Epithelial cell of esophagus (primary cell): ENCODE measurements around the gene TBL3.
A peak's percentile ranks its signal among the peaks of the same experiment; 100 is the strongest.
"Not testable (repeated sequence)": the region's sequence is repeated elsewhere in the genome, so short reads cannot be mapped to it uniquely, and the experiment has no call there.

Experiments used
- DNase-seq: peaks from one replicate; pipeline ENCODE4 v3.0.0; 2010; ENCODE audit warnings: low read depth
- H3K4me3 ChIP-seq: 2 replicates; pipeline ENCODE4 v1.5.1; 2011; ENCODE audit warnings: mild to moderate bottlenecking, low read length, control low read depth
- TF ChIP-seq, protein P1 (sequence below): IDR thresholded peaks from 2 replicates; pipeline ENCODE4 v1.5.1; 2011; ENCODE audit warnings: low read depth, mild to moderate bottlenecking, low read length, control low read depth, inconsistent platforms; ENCODE audit not compliant: insufficient read depth; ENCODE audit errors: missing control alignments

The TBL3 gene

DNA sequence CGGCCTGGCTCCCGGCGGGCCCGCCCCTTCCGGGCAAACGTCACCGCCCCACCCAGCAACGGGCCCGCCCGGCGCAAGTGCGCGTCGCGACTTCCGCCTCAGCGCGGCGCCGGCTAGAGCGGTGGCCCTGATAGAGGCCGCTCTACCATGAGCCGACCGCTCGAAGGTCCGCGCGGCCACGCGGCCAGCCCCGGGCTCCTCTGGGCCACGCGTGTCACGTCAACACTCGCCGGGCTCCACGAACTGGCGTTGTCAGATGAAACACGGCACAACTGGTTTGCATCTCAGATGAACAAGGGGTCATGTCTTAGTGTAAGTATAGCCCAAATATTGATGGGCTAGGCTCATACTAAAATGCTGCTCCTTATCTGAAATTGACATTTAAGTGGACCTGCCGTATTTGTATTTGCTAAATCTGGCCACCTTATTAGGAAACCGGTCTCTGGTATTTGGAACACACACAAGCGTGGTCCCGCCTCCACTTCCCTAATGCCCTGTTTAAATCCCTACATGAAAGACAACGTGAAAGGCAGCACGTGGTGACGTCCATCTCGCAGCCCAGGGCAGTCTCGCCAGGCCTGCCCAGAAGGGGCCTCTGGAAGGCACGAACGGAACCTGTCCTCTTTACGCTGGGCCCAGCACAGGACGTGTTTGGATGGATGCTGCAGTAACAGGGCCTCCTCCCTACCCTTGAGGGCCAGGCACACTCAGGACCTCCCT lies 38.1 kb downstream of the TBL3 start, which contains the start of gene ZNF598:
Gene ZNF598 (minus strand): TSS at position 31 of the 720 bp plus-strand sequence.
- peak within 1 kb of the TSS; percentile 85 for H3K4me3 ChIP-seq
- DNase-seq: peak; percentile 89
- TF ChIP-seq, protein P1, sequence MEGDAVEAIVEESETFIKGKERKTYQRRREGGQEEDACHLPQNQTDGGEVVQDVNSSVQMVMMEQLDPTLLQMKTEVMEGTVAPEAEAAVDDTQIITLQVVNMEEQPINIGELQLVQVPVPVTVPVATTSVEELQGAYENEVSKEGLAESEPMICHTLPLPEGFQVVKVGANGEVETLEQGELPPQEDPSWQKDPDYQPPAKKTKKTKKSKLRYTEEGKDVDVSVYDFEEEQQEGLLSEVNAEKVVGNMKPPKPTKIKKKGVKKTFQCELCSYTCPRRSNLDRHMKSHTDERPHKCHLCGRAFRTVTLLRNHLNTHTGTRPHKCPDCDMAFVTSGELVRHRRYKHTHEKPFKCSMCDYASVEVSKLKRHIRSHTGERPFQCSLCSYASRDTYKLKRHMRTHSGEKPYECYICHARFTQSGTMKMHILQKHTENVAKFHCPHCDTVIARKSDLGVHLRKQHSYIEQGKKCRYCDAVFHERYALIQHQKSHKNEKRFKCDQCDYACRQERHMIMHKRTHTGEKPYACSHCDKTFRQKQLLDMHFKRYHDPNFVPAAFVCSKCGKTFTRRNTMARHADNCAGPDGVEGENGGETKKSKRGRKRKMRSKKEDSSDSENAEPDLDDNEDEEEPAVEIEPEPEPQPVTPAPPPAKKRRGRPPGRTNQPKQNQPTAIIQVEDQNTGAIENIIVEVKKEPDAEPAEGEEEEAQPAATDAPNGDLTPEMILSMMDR: no peak

DNA sequence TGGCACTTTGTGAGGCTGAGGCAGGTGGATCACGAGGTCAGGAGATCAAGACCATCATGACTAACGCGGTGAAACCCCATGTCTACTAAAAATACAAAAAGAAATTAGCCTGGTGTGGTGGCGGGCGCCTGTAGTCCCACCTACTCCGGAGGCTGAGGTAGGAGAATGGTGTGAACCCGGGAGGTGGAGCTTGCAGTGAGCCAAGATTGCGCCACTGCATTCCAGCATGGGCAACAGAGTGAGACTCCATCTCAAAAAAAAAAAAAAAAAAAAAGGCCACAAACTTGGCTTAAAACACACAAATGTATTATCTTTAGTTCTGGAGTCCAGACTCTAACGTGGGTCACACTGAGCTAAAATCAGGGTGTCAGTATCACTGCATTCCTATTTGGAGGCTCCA lies 39.9 kb downstream of the TBL3 start:
- not testable (repeated sequence) for H3K4me3 ChIP-seq, DNase-seq

DNA sequence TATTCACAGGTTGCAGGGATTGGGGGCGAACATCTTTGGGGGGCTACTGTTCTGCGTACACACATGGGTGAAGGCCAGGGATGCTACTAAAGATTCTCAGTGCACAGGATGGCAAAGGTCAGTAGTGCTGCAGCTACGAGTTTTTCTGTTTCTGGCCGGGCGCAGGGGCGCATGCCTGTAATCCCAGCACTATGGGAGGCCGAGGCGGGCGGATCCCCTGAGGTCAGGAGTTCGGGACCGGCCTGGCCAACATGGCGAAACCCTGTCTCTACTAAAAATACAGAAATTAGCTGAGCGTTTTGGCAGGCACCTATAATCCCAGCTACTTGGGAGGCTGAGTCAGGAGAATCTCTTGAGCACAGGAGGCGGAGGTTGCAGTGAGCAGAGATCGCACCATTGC lies 41.7 kb downstream of the TBL3 start:
- no peak for DNase-seq
- no peak overlapping the region for H3K4me3 ChIP-seq
- TF ChIP-seq, protein P1: no peak

DNA sequence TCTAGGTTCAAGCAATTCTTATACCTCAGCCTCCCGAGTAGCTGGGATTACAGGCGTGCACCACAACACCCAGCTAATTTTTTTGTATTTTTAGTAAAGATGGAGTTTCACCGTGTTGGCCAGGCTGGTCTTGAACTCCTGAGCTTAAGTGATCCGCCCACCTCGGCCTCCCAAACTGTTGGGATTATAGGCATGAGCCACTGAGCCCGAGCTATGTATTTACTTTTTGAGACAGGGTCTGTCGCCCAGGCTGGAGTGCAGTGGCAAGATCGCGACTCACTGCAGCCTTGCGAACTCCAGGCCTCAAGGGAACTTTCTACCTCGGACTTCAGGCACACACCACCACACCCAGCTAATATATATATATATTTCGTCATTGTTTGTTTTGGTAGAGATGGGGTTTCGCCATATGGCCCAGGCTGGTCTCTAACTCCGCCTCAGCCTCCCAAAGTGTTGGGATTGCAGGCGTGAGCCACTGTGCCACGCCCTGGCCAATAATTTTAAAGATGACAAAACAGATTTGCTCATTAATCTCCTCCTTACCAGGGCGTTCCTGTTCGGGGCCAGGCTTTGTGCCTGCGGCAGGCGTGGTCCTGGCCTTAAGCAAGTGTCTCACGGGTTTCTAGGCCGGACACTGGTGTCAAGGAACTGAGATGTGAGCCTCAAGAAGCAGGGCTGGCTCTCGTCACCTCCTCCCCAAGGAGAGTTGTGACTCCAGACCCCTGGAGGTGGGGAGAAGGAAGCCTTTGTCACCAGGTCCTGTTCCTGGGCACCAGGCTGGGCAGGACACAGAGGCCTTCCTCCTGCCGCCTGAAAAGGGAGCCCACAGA lies 43.5 kb downstream of the TBL3 start:
- peak; percentile 94 for DNase-seq
- TF ChIP-seq, protein P1: no peak
- no peak overlapping the region for H3K4me3 ChIP-seq

DNA sequence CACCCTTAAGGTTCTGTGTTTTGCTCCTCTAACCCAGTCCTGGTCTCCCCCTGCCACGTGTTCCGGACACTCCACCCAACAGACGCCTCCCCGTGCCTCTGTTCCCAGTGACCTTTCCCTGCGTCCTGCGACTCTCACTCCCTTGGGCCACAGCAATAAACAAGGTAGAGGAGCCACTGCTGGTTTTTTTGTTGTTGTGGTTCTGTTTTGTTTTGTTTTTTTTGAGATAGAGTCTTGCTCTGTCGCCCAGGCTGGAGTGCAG lies 44.0 kb downstream of the TBL3 start:
- H3K4me3 ChIP-seq: no peak overlapping the region
- DNase-seq: no peak
- TF ChIP-seq, protein P1: no peak

DNA sequence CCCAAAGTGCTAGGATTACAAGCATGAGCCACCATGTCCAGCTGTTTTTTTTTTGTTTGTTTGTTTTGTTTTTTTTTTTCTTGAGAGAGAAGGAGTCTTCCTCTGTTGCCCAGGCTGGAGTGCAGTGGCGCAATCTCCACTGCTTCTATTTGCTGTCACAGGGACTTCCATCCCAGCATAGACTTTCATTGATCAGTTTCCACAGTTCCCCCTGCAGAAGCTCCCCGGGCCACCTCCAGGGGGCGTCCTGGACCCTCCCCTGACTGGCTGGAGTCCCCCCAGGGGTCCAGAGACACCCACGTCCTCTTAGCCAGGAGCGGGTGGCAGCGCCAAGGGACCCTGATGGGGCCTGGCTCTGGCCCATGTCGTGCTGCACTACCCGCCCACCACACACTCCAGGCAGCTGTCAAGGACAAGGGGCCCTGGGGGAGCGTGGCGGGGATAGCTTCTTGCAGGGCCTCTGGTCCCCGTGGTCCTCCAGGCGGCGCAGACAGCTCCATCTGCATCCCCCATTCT lies 44.6 kb downstream of the TBL3 start:
- TF ChIP-seq, protein P1: peak; percentile 13
- no peak overlapping the region for H3K4me3 ChIP-seq
- DNase-seq: no peak

DNA sequence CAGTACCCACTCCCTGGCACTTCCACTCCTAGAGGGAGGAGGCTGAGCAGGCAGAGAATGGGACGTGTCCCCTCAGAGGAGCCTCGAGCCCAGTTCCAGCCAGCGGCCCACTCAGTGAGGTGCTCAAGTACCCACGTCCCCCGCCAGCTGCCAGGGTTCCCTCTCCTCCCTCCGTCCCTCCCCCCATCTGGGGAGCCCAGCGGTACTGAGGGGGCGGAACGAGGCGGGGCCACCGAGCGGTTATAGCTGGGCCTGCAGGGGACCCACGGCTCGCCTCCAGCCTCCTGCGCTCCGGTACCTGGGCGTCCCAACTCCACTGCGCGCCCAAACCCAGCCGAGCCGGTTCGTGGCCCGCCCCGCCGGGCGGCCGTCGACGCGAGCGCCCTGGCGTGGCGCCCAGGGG lies 47.7 kb downstream of the TBL3 start, which contains the start of gene NPW:
Gene NPW (plus strand): TSS at position 268 of the 403 bp plus-strand sequence.
- DNase-seq: no peak
- no peak within 1 kb of the TSS for H3K4me3 ChIP-seq
- TF ChIP-seq, protein P1: no peak
